IMR-90 (cell line): ENCODE data around the gene CHML. TPM values are rescaled to one million over a fixed set of nuclear protein-coding genes. Genes with fewer than 3 reads are reported as not detected.

Experiments used
- ATAC-seq: fragments of 200-7000 bp; cut with Tn5 transposase; 2 replicates; pipeline ENCODE4 v1.9.1; 2020; ENCODE audit warnings: low read depth, mild to moderate bottlenecking, moderate library complexity
- BruUV-seq: library from RNA; stranded (reverse); fragments of 400-500 nt; replicated peaks from 2 replicates; lab custom pipeline; 2021; lab: Mats Ljungman, UMichigan
- CTCF ChIA-PET: fragments of 300-600 bp; formaldehyde crosslinking; extraction: SDS; loops from one replicate; lab custom pipeline; 2021; ENCODE audit warnings: antibody characterized with exemption; lab: Yijun Ruan, JAX
- POLR2A ChIA-PET: fragments of 300-600 bp; sonication (Branson Sonifier 250); formaldehyde crosslinking; loops from one replicate; lab custom pipeline; 2022; ENCODE audit warnings: antibody characterized with exemption; ENCODE audit not compliant: unreplicated experiment; lab: Charles Lee
- DNase-seq: peaks from one replicate; pipeline ENCODE4 v3.0.0; 2013
- H2AFZ ChIP-seq: replicated peaks from 2 replicates; pipeline ENCODE3; 2013; ENCODE audit warnings: low read length, mild to moderate bottlenecking; ENCODE audit not compliant: poor library complexity
- H2AK5ac ChIP-seq: 2 replicates; pipeline ENCODE4 v1.6.1; 2013; ENCODE audit warnings: low read depth, low read length, inconsistent platforms
- H2AK9ac ChIP-seq: replicated peaks from 2 replicates; pipeline ENCODE3; 2013; ENCODE audit warnings: mild to moderate bottlenecking, low read depth, low read length, moderate library complexity; ENCODE audit not compliant: poor library complexity
- H2BK120ac ChIP-seq: 2 replicates; pipeline ENCODE4 v1.6.1; 2013; ENCODE audit warnings: low read depth, low read length, inconsistent platforms
- H2BK15ac ChIP-seq: 3 replicates; pipeline ENCODE4 v1.6.1; 2013; ENCODE audit warnings: low read depth, low read length, inconsistent platforms
- H2BK20ac ChIP-seq: 2 replicates; pipeline ENCODE4 v1.6.1; 2013; ENCODE audit warnings: low read depth, mild to moderate bottlenecking, inconsistent platforms, low read length, moderate library complexity
- H2BK5ac ChIP-seq: 2 replicates; pipeline ENCODE4 v1.6.1; 2013; ENCODE audit warnings: mild to moderate bottlenecking, low read depth, low read length, inconsistent platforms; ENCODE audit not compliant: poor library complexity, severe bottlenecking
- H3K14ac ChIP-seq: replicated peaks from 2 replicates; pipeline ENCODE4 v1.6.1; 2013; ENCODE audit warnings: low read depth, low read length, inconsistent platforms
- H3K18ac ChIP-seq: 2 replicates; pipeline ENCODE4 v1.6.1; 2013; ENCODE audit warnings: low read depth, low read length, control low read depth
- H3K23ac ChIP-seq: 2 replicates; pipeline ENCODE4 v1.6.1; 2013; ENCODE audit warnings: low read depth, low read length, inconsistent platforms
- H3K27ac ChIP-seq: 2 replicates; pipeline ENCODE4 v1.5.1; 2013; ENCODE audit warnings: mild to moderate bottlenecking, control low read depth, low read length; ENCODE audit not compliant: insufficient read depth
- H3K27me3 ChIP-seq: 2 replicates; pipeline ENCODE4 v1.6.1; 2013; ENCODE audit warnings: low read length; ENCODE audit not compliant: control insufficient read depth, insufficient read depth
- H3K36me3 ChIP-seq: 2 replicates; pipeline ENCODE4 v1.6.1; 2013; ENCODE audit warnings: low read length, mixed read lengths; ENCODE audit not compliant: control insufficient read depth, insufficient read depth
- H3K4ac ChIP-seq: 2 replicates; pipeline ENCODE4 v1.6.1; 2013; ENCODE audit warnings: low read depth, low read length, inconsistent platforms
- H3K4me1 ChIP-seq: 2 replicates; pipeline ENCODE4 v1.6.1; 2013; ENCODE audit warnings: low read length, mixed read lengths; ENCODE audit not compliant: control insufficient read depth, insufficient read depth
- H3K4me2 ChIP-seq: 2 replicates; pipeline ENCODE4 v1.6.1; 2013; ENCODE audit warnings: low read depth, mild to moderate bottlenecking, control low read depth, low read length, moderate library complexity
- H3K4me3 ChIP-seq: 2 replicates; pipeline ENCODE4 v1.5.1; 2013; ENCODE audit warnings: low read depth, mild to moderate bottlenecking, control low read depth, low read length, moderate library complexity; ENCODE audit not compliant: insufficient read depth
- H3K56ac ChIP-seq: 2 replicates; pipeline ENCODE4 v1.6.1; 2013; ENCODE audit warnings: low read length, inconsistent platforms; ENCODE audit not compliant: insufficient read depth; ENCODE audit errors: extremely low read depth
- H3K79me1 ChIP-seq, 2 experiments: 2 replicates each; pipeline ENCODE4 v1.6.1; 2013; ENCODE audit warnings: low read length in 2 of 2, inconsistent platforms in 1 of 2, low read depth in 1 of 2
- H3K9ac ChIP-seq: 2 replicates; pipeline ENCODE4 v1.6.1; 2013; ENCODE audit warnings: low read depth, low read length, control low read depth
- H3K9me1 ChIP-seq: 2 replicates; pipeline ENCODE4 v1.6.1; 2013; ENCODE audit warnings: low read length, inconsistent platforms; ENCODE audit not compliant: insufficient read depth
- H3K9me3 ChIP-seq: 2 replicates; pipeline ENCODE4 v1.6.1; 2013; ENCODE audit warnings: low read length; ENCODE audit not compliant: control insufficient read depth, insufficient read depth
- H4K20me1 ChIP-seq: 2 replicates; pipeline ENCODE4 v1.6.1; 2013; ENCODE audit warnings: low read length, inconsistent platforms; ENCODE audit not compliant: insufficient read depth
- H4K5ac ChIP-seq: 2 replicates; pipeline ENCODE4 v1.6.1; 2013; ENCODE audit warnings: mild to moderate bottlenecking, low read depth, low read length, control low read depth
- H4K8ac ChIP-seq, 2 experiments: 2 replicates each; pipeline ENCODE4 v1.6.1; 2013; ENCODE audit warnings: low read depth in 2 of 2, low read length in 2 of 2, control low read depth in 1 of 2, inconsistent platforms in 1 of 2
- H4K91ac ChIP-seq: 2 replicates; pipeline ENCODE4 v1.6.1; 2013; ENCODE audit warnings: low read depth, low read length, inconsistent platforms; ENCODE audit not compliant: insufficient read depth
- CEBPB ChIP-seq: IDR thresholded peaks from 2 replicates; pipeline ENCODE4 v1.6.1; 2012; ENCODE audit warnings: low read depth, low read length, improper control_type of control experiment
- FOS ChIP-seq: fragments of 150-350 bp; IDR thresholded peaks from 2 replicates; pipeline ENCODE4 v1.6.1; 2016; ENCODE audit warnings: low read depth, low read length
- MAFK ChIP-seq: IDR thresholded peaks from 2 replicates; pipeline ENCODE4 v1.6.1; 2012; ENCODE audit warnings: low read depth, low read length, improper control_type of control experiment
- RCOR1 ChIP-seq: IDR thresholded peaks from 2 replicates; pipeline ENCODE4 v1.6.1; 2012; ENCODE audit warnings: mild to moderate bottlenecking, low read length, improper control_type of control experiment; ENCODE audit not compliant: insufficient replicate concordance
- RFX5 ChIP-seq: IDR thresholded peaks from 2 replicates; pipeline ENCODE4 v1.8.0; 2012; ENCODE audit warnings: low read depth, mild to moderate bottlenecking, low read length, moderate library complexity
- SMC3 ChIP-seq: fragments of 150-350 bp; IDR thresholded peaks from 2 replicates; pipeline ENCODE4 v1.6.1; 2016; ENCODE audit warnings: low read depth, mild to moderate bottlenecking, antibody characterized with exemption, low read length, moderate library complexity
- WGBS, 2 experiments: methylation state at CpG; one replicate each; pipeline versions ENCODE4 v1.1.5 to v1.1.7; 2013; ENCODE audit warnings: missing lambda C conversion rate in 2 of 2; ENCODE audit not compliant: insufficient read length in 1 of 2; ENCODE audit errors: extremely low coverage in 2 of 2; 5-methylcytosine and 5-hydroxymethylcytosine counted together
- dilution Hi-C: fragments of 300-500 bp; cut with HindIII; formaldehyde crosslinking; loops from one replicate; pipeline ENCODE4 v1.14.3; 2018; ENCODE audit warnings: low sequenced_read_pairs; ENCODE audit not compliant: unreplicated experiment
- in situ Hi-C: fragments of 300-500 bp; cut with MboI; formaldehyde crosslinking; loops from 3 replicates; pipeline ENCODE4 v1.14.3; 2019; ENCODE audit warnings: low sequenced_read_pairs, inconsistent platforms, mixed read lengths
- intact Hi-C: fragments of 100-400 bp; cut with micrococcal nuclease; formaldehyde crosslinking; loops from 2 replicates; pipeline ENCODE4 v1.10.0; 2022
- polyA plus RNA-seq, 3 experiments: library from polyadenylated mRNA; depleted of rRNA; stranded (reverse); fragments of >200 nt; gene quantifications; 2 replicates each; pipeline ENCODE4 v1.2.3, GENCODE V29; 2012; ENCODE audit warnings: low replicate concordance in 1 of 3
- total RNA-seq: library from RNA; depleted of rRNA; stranded (reverse); fragments of >200 nt; gene quantifications from 2 replicates; pipeline ENCODE4 v1.2.3, GENCODE V29; 2012

The CHML gene
- total and polyA plus RNA-seq, 2 of the 4 experiments (the other 2 are of a cell fraction) = 5.3 to 25.6 TPM

- ATAC-seq (no peak), DNase-seq (no peak)
- H3K23ac ChIP-seq = no peak overlapping the region
- in situ Hi-C loops = no loop called here
- H3K4me3 ChIP-seq = no peak overlapping the region
- intact Hi-C loops = no loop called here
- H2BK5ac ChIP-seq = no peak overlapping the region
- no peak overlapping the region for H3K56ac ChIP-seq
- no peak overlapping the region for H3K18ac ChIP-seq
- 0 out of 4 replicates have a peak, but pooled peaks cover 0 to 3% of the 10 kb centered on the region in 2 experiments for H3K79me1 ChIP-seq
- peaks cover 3% of the 10 kb centered on the region; the same call in 1 of the 2 replicates for H3K4me1 ChIP-seq
- ChIA-PET POLR2A (no interaction called here), CTCF (no interaction called here)
- BruUV-seq = no TSS peak
- no peak overlapping the region for H4K91ac ChIP-seq
- no peak overlapping the region for H3K4me2 ChIP-seq
- no peak overlapping the region for H2AK9ac ChIP-seq
- H3K36me3 ChIP-seq = peaks cover 3% of the 10 kb centered on the region
- no peak overlapping the region for H2BK15ac ChIP-seq
- no peak overlapping the region for H2BK120ac ChIP-seq
- peaks cover 4% of the 10 kb centered on the region for H3K9me1 ChIP-seq
- no peaks in the 10 kb centered on the region for H3K9me3 ChIP-seq
- H2AFZ ChIP-seq = no peak overlapping the region
- no peak overlapping the region for H3K4ac ChIP-seq
- no peak overlapping the region for H2AK5ac ChIP-seq
- H4K5ac ChIP-seq = no peak overlapping the region
- dilution Hi-C loops = no loop called here
- no peak overlapping the region for H3K27ac ChIP-seq
- no CpG with 5 or more reads among the region's 3 CpGs for WGBS, 2 experiments
- H4K8ac ChIP-seq = no peak overlapping the region
- no peak overlapping the region for H2BK20ac ChIP-seq
- no peak overlapping the region for H3K14ac ChIP-seq
- TF ChIP-seq FOS = no peak
- no peak for TF ChIP-seq SMC3
- TF ChIP-seq RCOR1 = no peak
- no peak for TF ChIP-seq RFX5
- no peak for TF ChIP-seq MAFK
- TF ChIP-seq CEBPB = no peak
- no peaks in the 10 kb centered on the region for H4K20me1 ChIP-seq
- no peaks in the 10 kb centered on the region for H3K27me3 ChIP-seq
- no peak overlapping the region for H3K9ac ChIP-seq
Measured at GRCh38 chr1:241598249-241598648, 41.9 kb downstream of the CHML start.
